ENCODE data around the gene E2F6. TPM values are rescaled to one million over a fixed set of nuclear protein-coding genes. Genes with fewer than 3 reads are reported as not detected.

The E2F6 gene
- total RNA-seq, 4 donors from 2014 or later, result 6.0 to 19.8 (median 6.9) TPM

DNA sequence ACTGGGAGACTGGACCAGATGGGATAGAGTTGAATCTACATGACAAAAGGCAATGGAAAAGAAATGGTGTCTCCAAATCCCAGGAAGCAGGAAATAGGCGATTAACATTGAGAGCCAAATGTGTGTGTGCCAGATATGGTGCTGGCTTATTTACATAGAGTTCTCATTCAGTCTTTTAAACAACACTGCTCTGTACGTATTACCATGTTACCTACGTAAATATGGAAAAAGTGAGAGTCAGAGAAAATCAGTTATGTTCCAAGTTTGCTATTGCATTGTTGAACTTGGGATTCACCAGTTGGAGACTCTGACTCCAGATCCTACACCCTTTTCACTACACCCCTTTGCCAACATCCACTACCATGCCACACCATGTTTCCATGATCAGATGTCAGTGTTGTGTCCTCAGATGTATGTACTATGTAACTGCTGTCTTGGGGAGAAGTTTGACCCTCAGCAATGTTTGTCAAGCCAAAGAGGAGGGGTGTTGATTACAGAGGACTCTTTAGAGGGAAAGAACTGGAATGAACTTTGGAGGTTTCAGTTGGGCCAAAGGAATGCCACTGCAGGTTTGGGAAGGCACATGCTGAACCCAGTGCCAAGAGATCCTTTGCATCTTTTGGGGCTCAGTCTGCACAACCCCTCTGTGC, 48.2 kb upstream of the E2F6 start:
- no peaks in the 10 kb centered on the region for H3K9me3 ChIP-seq
- WGBS, 2 donors (ENCODE audit: low coverage in 1 of 2), result 51 to 73% methylated on average over 2 to 3 of the region's 3 CpGs
- H3K4me1 ChIP-seq, result no peaks in the 10 kb centered on the region
- H3K36me3 ChIP-seq, result no peaks in the 10 kb centered on the region
- TF ChIP-seq EP300 (IDR thresholded peaks at IDR 0.05; ENCODE audit: low read depth) (no peak), POLR2AphosphoS5 (IDR thresholded peaks at IDR 0.05) (no peak), POLR2A (IDR thresholded peaks at IDR 0.05) (no peak)
- TF ChIP-seq, protein P1, sequence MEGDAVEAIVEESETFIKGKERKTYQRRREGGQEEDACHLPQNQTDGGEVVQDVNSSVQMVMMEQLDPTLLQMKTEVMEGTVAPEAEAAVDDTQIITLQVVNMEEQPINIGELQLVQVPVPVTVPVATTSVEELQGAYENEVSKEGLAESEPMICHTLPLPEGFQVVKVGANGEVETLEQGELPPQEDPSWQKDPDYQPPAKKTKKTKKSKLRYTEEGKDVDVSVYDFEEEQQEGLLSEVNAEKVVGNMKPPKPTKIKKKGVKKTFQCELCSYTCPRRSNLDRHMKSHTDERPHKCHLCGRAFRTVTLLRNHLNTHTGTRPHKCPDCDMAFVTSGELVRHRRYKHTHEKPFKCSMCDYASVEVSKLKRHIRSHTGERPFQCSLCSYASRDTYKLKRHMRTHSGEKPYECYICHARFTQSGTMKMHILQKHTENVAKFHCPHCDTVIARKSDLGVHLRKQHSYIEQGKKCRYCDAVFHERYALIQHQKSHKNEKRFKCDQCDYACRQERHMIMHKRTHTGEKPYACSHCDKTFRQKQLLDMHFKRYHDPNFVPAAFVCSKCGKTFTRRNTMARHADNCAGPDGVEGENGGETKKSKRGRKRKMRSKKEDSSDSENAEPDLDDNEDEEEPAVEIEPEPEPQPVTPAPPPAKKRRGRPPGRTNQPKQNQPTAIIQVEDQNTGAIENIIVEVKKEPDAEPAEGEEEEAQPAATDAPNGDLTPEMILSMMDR (IDR thresholded peaks at IDR 0.05), result no peak
- H3K27ac ChIP-seq, result no peak overlapping the region
- H3K4me3 ChIP-seq, result no peak overlapping the region
- in situ Hi-C loops (cut with MboI; ENCODE audit: low pct_ligation_motif_present in 1 of 4, low pct_unique_long_range_greater_than_20kb in 1 of 4, low sequenced_read_pairs in 3 of 4), result no loop called here
- no peak for DNase-seq
- no peaks in the 10 kb centered on the region for H3K27me3 ChIP-seq
- intact Hi-C loops (cut with DNase I; ENCODE audit: low total_unique reads), result no loop called here

DNA sequence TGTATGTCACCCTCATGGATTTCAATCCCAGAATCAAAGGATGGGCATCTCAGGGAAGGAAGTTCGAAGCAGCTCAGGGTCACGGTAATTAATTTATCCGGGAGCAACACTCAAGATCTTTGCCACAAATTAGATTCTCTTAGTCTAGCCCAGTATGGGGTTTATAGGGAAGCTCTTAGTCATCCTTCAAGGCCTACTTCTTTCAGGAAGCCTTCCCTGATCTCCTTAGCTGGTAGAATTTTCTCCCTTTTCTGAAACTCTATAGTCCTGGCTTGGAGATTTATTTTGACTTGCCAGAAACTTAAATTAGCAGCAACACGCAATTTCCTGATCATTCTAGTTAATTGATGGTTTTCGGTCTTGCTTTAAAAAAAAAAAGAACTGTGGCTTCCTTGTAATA, 47.4 kb upstream of the E2F6 start:
- WGBS, 2 donors (ENCODE audit: low coverage in 1 of 2), result 92 to 94% methylated on average over 2 to 5 of the region's 5 CpGs
- no peak for DNase-seq
- in situ Hi-C loops (cut with MboI; ENCODE audit: low pct_ligation_motif_present in 1 of 4, low pct_unique_long_range_greater_than_20kb in 1 of 4, low sequenced_read_pairs in 3 of 4) (no loop called here), intact Hi-C loops (cut with DNase I; ENCODE audit: low total_unique reads) (no loop called here)
- Histone ChIP-seq H3K4me1 (peaks cover 0 to under 1% (median 0%) of the 10 kb centered on the region in 4 donors), H3K27ac (no peak overlapping the region), H3K36me3 (no peaks in the 10 kb centered on the region), H3K27me3 (no peaks in the 10 kb centered on the region), H3K4me3 (no peak overlapping the region), H3K9me3 (no peaks in the 10 kb centered on the region)
- TF ChIP-seq, protein P1 (IDR thresholded peaks at IDR 0.05), result no peak
- TF ChIP-seq POLR2AphosphoS5 (IDR thresholded peaks at IDR 0.05) (no peak), POLR2A (IDR thresholded peaks at IDR 0.05) (no peak), EP300 (IDR thresholded peaks at IDR 0.05; ENCODE audit: low read depth) (no peak)

DNA sequence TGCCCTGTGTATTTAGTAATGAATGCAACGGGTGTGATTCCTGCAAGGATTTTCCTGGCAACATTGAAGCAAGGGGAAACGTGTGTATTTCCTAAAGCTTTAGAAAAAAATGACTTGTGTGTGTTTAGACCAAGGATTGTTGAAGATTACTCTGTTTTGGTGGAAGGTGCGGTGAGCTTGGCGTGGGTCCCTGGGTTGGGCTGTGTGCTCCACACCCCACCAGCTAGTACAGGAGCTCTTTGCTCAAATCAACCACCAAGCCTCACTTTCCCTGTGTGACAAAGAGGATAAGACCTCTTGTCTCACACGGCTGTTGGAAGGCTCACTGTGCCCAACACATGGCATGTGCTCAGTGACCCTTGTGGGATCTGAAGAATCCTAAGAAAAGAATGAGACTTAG, 46.5 kb upstream of the E2F6 start:
- in situ Hi-C loops (cut with MboI; ENCODE audit: low pct_ligation_motif_present in 1 of 4, low pct_unique_long_range_greater_than_20kb in 1 of 4, low sequenced_read_pairs in 3 of 4), result no loop called here
- no peaks in the 10 kb centered on the region for H3K36me3 ChIP-seq
- DNase-seq, result no peak
- H3K27ac ChIP-seq, result no peak overlapping the region
- WGBS, 2 donors (ENCODE audit: low coverage in 1 of 2), result 65 to 72% methylated on average over 3 to 5 of the region's 5 CpGs
- TF ChIP-seq EP300 (IDR thresholded peaks at IDR 0.05; ENCODE audit: low read depth) (no peak), POLR2A (IDR thresholded peaks at IDR 0.05) (no peak), POLR2AphosphoS5 (IDR thresholded peaks at IDR 0.05) (no peak)
- TF ChIP-seq, protein P1 (IDR thresholded peaks at IDR 0.05), result no peak
- H3K27me3 ChIP-seq, result no peaks in the 10 kb centered on the region
- no peak overlapping the region for H3K4me3 ChIP-seq
- peaks cover 0 to 8% (median 0%) of the 10 kb centered on the region in 4 donors for H3K4me1 ChIP-seq
- intact Hi-C loops (cut with DNase I; ENCODE audit: low total_unique reads), result no loop called here
- no peaks in the 10 kb centered on the region for H3K9me3 ChIP-seq

DNA sequence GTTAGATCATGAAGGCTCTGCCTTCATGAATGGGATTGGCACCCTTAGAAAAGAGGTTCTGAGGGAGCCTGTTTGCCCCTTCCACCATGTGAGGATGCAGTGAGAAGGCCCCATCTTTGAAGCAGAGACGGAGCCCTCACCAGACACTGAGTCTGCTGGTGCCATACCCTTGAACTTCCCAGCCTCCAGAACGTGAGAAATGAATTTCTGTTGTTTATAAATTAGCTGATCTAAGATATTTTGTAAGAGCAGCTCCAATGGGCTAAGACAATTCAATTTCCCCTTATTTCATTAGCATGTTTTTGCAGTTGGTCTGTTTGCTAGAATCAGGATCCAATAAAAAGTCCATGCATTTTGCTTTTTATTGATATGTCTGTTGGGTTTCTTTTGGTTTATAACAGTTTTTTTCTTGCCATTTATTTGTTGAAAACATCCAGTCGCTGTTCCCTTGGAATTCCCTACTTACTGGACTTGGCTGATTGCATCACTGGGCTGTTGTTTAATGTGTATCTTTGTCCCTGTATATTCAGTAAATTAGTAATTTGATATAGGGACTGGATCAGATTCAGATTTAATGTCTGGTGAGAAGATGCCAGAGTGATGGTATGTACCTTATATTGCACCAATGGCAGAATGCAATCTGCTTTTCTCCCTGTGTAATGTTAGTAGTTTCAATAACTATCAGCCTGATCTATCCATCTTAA, 43.8 kb upstream of the E2F6 start:
- no peak for DNase-seq
- in situ Hi-C loops (cut with MboI; ENCODE audit: low pct_ligation_motif_present in 1 of 4, low pct_unique_long_range_greater_than_20kb in 1 of 4, low sequenced_read_pairs in 3 of 4), result no loop called here
- 71 to 79% methylated on average over 2 to 3 of the region's 3 CpGs for WGBS, 2 donors (ENCODE audit: low coverage in 1 of 2)

More for the DNA sequence above, 43.8 kb upstream of the E2F6 start:
- Histone ChIP-seq H3K9me3 (no peaks in the 10 kb centered on the region), H3K36me3 (no peaks in the 10 kb centered on the region), H3K27ac (no peak overlapping the region), H3K4me1 (peaks cover 0 to 8% (median 0%) of the 10 kb centered on the region in 4 donors), H3K27me3 (no peaks in the 10 kb centered on the region), H3K4me3 (no peak overlapping the region)
- no peak for TF ChIP-seq EP300 (IDR thresholded peaks at IDR 0.05; ENCODE audit: low read depth)
- no peak for TF ChIP-seq POLR2A (IDR thresholded peaks at IDR 0.05)
- no peak for TF ChIP-seq POLR2AphosphoS5 (IDR thresholded peaks at IDR 0.05)
- TF ChIP-seq, protein P1 (IDR thresholded peaks at IDR 0.05), result no peak
- intact Hi-C loops (cut with DNase I; ENCODE audit: low total_unique reads), result no loop called here
